Vagina (tissue), 2 donors: Measurements from ENCODE around the gene TNFRSF18.

Experiments used
- CTCF ChIP-seq, 3 experiments: fragments of 450-650 bp in 2 of 3; fragments of 200-600 bp in 1 of 3; sonication (generic) in 1 of 3; IDR thresholded peaks; one replicate each; pipeline ENCODE4 v1.5.1; 2017 to 2019; ENCODE audit warnings: antibody characterized with exemption in 3 of 3, mild to moderate bottlenecking in 2 of 3, moderate library complexity in 2 of 3
- POLR2A ChIP-seq, 2 donors: fragments of 450-650 bp; IDR thresholded peaks; one replicate each; pipeline ENCODE4 v1.6.1; 2017; ENCODE audit warnings: antibody characterized with exemption in 2 of 2, mild to moderate bottlenecking in 2 of 2, moderate library complexity in 2 of 2
- POLR2AphosphoS5 ChIP-seq, 2 donors: sonication (generic); formaldehyde crosslinking; IDR thresholded peaks; one replicate each; pipeline ENCODE4 v1.9.0; 2017; ENCODE audit warnings: antibody characterized with exemption in 2 of 2, mild to moderate bottlenecking in 2 of 2, low read depth in 1 of 2; ENCODE audit not compliant: insufficient read depth in 1 of 2

GRCh38 chr1:1203561-1204424 is 2.6 kb downstream of the TNFRSF18 start:
- TF ChIP-seq CTCF (IDR thresholded peaks at IDR 0.05), result no peak
- TF ChIP-seq POLR2AphosphoS5 (IDR thresholded peaks at IDR 0.05; ENCODE audit: insufficient read depth in 1 of 2, low read depth in 1 of 2), result no peak
- TF ChIP-seq POLR2A (IDR thresholded peaks at IDR 0.05), result no peak
